Urinary bladder (tissue), 4 donors: ENCODE data around the gene DGCR2. TPM values are rescaled to one million over a fixed set of nuclear protein-coding genes. Genes with fewer than 3 reads are reported as not detected.
"Not testable (repeated sequence)": the region's sequence is repeated elsewhere in the genome, so short reads cannot be mapped to it uniquely, and the experiment has no call there.

ENCODE experiments used
- DNase-seq: peaks from one replicate; pipeline ENCODE4 v3.0.0-alpha.2; 2015; ENCODE audit errors: extremely low spot score
- H3K27ac ChIP-seq: one replicate; pipeline ENCODE4 v1.5.1; 2013; ENCODE audit warnings: low read depth, mild to moderate bottlenecking, moderate library complexity
- H3K36me3 ChIP-seq: one replicate; pipeline ENCODE4 v1.6.1; 2013; ENCODE audit warnings: mild to moderate bottlenecking, moderate library complexity; ENCODE audit not compliant: insufficient read depth
- H3K4me1 ChIP-seq: one replicate; pipeline ENCODE4 v1.6.1; 2013; ENCODE audit warnings: mild to moderate bottlenecking, moderate library complexity; ENCODE audit not compliant: insufficient read depth
- H3K4me3 ChIP-seq: one replicate; pipeline ENCODE4 v1.5.1; 2013; ENCODE audit warnings: low read depth, low read length
- WGBS: extraction: QIAGEN DNeasy Blood & Tissue Kit; methylation state at CpG from one replicate; pipeline ENCODE4 v1.1.7; 2013; 5-methylcytosine and 5-hydroxymethylcytosine counted together
- polyA plus RNA-seq: library from polyadenylated mRNA; stranded (reverse); fragments of 200-250 nt; gene quantifications from one replicate; pipeline ENCODE4 v1.2.3, GENCODE V29; 2013
- small RNA-seq: library from RNA; depleted of rRNA; stranded (forward); fragments of <200 nt; gene quantifications from one replicate; pipeline ENCODE3, GENCODE V24; 2014
- total RNA-seq: library from RNA; depleted of rRNA; stranded (reverse); fragments of >200 nt; gene quantifications from one replicate; pipeline ENCODE4 v1.2.3, GENCODE V29; 2014
- donor health status: healthy with polysubstance abuse.
- donor health status: healthy.

Gene DGCR2
- total and polyA plus RNA-seq, 2 donors, result 41.4 to 61.0 TPM

DNA sequence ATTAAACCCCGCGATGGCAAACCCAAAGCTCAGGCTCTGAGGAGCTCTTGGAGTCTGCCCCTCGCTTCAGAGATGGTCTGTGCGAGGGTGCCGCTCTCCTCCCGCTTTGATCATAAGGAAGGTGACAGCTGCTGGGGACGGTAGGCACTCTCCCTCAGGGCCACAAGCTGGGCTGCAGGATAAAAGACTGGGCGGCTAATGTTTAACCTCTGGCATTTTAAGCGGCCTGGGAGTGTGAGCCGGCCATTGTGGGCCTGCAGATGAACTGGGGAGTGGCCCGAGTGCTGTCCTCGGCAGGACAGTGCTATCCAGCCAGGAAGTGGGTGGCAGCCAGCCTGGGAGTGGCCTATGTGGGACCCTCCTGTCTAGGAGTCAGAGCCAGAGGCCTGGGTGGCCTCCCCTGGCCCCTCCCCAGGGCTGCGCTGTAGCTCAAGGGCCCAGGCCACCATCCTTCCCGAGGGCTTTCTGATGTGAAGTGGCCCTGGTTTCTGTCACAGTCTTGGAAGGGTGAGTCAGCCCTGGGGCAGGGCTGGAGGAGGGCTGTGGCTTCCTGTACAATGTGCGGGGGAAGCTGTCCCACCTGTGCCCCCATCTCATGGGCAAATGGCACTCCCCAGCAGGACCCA, 127.4 kb downstream of the DGCR2 start:
- 37% methylated on average over 15 of the region's 15 CpGs for WGBS
- Histone ChIP-seq H3K4me3 (no peak overlapping the region), H3K27ac (no peak overlapping the region), H3K4me1 (no peaks in the 10 kb centered on the region), H3K36me3 (no peaks in the 10 kb centered on the region)
- DNase-seq, result no peak

DNA sequence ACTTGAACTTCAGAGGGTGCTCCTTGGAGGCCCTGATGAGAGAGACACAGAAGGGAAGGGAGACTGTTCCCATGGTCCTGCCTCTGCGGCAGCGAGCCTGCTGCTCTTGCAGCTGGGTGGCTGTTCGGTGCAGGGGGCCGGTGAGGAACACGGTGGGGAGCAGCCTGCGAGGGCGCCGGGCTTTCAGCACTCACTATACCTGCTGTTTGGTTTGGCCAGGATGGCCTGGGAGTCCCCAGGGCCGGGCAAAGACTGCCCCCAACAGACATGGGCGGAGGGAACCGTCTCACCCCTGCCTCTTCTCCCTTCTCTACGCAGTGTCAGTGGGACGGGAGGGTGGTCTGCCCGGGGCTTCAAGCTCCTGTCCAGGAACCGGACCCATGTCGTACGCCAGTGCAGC, 128.2 kb downstream of the DGCR2 start:
- Histone ChIP-seq H3K4me1 (no peaks in the 10 kb centered on the region), H3K36me3 (no peaks in the 10 kb centered on the region), H3K4me3 (no peak overlapping the region), H3K27ac (no peak overlapping the region)
- WGBS, result 80% methylated on average over 17 of the region's 17 CpGs
- no peak for DNase-seq

DNA sequence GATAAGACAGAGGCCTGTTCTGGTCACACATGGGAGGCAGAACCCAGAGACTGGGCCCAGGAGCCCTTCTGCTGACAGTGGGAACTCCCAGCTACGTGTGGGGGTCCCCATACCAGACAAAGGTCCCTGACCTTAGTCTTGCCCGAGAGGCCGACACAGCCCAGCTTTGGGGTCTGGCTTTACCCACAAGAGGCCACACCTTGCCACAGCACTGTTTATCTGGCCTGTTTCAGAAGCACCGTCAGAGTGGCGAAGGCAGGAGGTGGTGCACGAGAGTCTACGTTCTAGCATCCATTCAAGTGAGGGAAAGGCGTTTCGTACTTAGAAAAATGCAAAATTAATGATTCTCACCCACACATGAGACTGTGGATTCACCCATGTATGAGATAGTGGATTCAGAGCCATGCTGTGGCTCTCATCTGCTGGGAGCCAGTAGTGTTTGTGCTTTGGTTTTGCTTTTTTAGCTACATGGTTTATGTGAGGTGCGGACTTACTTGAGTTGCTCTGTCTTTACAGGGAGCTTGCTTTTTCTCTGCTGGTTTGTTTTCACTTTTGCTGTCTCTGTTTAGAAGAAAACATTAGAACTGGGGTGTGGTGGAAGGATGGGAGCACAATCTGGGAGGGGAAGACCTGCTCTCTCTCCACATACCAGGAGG, 129.5 kb downstream of the DGCR2 start:
- WGBS, result 87% methylated on average over 10 of the region's 10 CpGs
- H3K4me3 ChIP-seq, result no peak overlapping the region
- H3K27ac ChIP-seq, result no peak overlapping the region
- H3K4me1 ChIP-seq, result no peaks in the 10 kb centered on the region
- H3K36me3 ChIP-seq, result no peaks in the 10 kb centered on the region
- DNase-seq, result no peak

DNA sequence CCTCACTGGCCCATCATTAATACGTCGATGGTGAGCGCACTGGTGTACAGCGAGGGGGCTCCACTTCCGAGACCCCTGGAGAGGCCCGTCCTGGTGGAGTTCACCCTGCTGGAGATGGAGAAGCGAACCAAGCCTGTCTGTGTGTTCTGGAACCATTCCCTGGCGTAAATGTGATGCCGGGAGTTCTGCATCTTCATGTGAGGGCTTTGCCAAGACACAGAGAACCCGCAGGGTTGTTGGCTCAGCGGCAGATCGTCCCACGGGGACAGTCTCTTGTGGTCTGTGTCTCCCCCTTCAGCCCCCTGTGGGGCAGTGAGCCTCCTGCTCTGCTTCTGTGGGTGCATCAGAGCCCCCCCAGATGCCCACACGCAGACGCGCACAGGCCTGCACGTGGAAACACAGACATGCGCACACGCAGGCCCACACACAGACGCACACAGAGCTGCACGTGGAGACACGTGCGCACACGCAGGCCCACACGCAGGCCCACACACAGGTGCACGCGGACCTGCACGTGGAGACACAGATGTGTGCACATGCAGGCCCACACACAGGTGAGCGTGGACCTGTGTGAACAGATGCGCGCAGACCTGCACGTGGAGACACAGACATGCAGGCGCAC, 130.3 kb downstream of the DGCR2 start:
- Histone ChIP-seq H3K4me3 (no peak overlapping the region), H3K27ac (no peak overlapping the region), H3K36me3 (no peaks in the 10 kb centered on the region), H3K4me1 (no peaks in the 10 kb centered on the region)
- 91% methylated on average over 33 of the region's 33 CpGs for WGBS
- DNase-seq, result no peak

DNA sequence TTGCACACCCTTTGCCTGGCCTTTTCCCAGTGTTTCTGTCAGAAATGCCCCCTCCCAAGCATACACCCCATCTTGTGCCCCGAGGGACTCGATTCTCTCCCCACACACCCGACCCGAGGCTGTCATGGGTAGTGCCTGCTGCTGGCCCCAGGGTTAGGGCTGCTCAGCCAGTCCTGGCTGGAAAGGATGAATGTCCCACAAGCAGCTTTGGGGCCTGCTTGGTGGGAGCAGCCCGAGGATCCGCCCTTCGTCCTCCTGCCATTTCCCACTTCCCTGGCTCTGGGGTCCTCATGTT, 131.1 kb downstream of the DGCR2 start:
- no peak overlapping the region for H3K4me3 ChIP-seq
- H3K27ac ChIP-seq, result no peak overlapping the region
- WGBS, result 88% methylated on average over 7 of the region's 7 CpGs
- no peaks in the 10 kb centered on the region for H3K4me1 ChIP-seq
- H3K36me3 ChIP-seq, result no peaks in the 10 kb centered on the region
- no peak for DNase-seq

DNA sequence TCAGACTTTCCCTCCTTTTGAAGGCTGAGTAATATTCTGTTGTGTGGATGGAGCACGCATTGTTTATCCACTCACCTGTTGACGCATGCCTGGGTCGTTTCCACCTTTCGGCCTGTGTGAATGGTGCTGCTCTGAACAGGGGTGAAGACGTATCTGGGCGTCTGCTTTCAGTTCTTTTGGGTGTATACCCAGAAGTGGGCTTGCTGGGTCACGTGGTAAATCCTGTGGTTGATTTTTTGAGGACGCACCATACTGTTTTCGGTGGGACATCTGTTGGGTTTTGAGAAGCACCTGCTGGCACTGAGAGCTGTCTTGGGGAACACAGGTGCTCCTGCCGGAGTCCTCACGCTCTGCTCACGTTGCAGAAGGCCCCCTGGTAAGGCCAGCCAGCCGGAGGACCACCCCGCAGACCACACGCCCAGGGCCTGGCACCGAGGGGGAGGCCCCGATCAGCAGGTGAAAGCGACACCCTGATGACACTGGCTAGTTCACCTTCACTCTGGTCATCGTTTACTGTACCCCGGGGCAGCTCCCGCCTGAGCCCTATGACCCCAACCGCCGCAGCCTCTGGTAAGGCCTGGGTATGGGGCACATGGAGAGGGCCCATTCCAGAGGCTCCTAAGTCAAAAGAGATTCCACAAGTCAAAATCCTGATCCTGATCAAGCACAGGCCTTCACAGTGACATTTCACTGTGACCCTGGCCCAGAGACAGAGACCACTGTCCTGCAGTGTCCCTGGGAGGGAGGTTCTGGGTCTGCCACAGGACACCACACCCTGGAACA, 131.7 kb downstream of the DGCR2 start:
- 91% methylated on average over 23 of the region's 23 CpGs for WGBS
- no peak overlapping the region for H3K4me3 ChIP-seq
- H3K4me1 ChIP-seq, result no peaks in the 10 kb centered on the region
- no peak overlapping the region for H3K27ac ChIP-seq
- DNase-seq, result no peak
- H3K36me3 ChIP-seq, result no peaks in the 10 kb centered on the region

DNA sequence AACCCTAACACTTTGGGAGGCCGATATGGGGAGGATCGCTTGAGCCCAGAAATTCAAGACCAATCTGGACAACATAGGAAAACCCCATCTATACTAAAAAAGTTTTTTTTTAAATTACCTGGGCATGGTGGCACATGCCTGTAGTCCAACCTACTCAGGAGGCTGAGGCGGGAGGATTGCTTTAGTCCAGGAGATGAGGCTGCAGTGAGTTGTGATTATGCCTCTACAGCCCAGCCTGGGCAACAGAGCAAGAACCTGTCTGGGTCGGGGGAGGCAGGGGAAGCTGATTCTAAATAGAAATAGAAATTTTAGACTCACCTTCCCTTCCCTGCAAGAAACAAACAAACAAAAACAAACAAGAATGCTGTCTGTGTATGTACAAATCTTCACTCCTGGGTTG, 133.3 kb downstream of the DGCR2 start:
- H3K36me3 ChIP-seq, result no peaks in the 10 kb centered on the region
- 94% methylated on average over 4 of the region's 4 CpGs for WGBS
- no peak overlapping the region for H3K27ac ChIP-seq
- no peaks in the 10 kb centered on the region for H3K4me1 ChIP-seq
- DNase-seq, result no peak
- no peak overlapping the region for H3K4me3 ChIP-seq

DNA sequence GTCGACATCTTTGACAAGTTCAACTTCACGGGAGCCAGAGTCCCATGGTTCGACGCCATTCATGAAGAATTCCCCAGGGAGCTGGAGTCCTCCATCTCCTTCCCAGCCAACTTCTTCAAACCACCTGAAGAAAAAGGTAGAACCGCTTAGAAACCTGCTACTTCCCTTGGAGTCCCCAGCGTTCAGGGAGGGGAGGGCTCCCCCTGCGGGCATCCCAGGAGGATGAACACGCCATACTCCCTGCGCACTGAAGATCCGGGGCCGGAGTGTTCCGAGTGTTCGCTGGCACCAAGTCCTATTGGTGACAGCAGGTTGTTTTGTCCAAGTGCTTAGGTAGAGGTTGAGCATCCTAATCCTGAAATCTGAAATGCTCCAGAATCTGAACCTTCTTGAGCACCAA, 134.4 kb downstream of the DGCR2 start:
- Histone ChIP-seq H3K4me1 (no peaks in the 10 kb centered on the region), H3K36me3 (no peaks in the 10 kb centered on the region), H3K27ac (no peak overlapping the region), H3K4me3 (no peak overlapping the region)
- DNase-seq, result no peak
- WGBS, result 33% methylated on average over 13 of the region's 13 CpGs

DNA sequence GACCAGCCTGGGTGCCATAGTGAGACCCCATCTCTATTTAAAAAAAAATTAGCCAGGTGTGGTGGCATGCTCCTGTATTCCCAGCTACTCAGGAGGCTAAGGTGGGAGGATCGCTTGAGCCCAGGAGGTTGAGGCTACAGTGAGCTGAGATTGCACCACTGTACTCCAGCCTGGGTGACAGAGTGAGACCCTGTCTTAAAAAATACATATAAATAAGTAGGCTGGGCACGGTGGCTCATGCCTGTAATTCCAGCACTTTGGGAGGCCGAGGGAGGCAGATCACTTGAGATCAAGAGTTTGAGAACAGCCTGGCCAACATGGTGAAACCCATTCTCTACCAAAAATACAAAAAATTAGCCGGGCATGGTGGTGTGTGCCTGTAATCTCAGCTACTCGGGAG, 135.1 kb downstream of the DGCR2 start:
- not testable (repeated sequence) for H3K36me3 ChIP-seq, H3K4me3 ChIP-seq, H3K4me1 ChIP-seq, DNase-seq, H3K27ac ChIP-seq
- 82% methylated on average over 5 of the region's 5 CpGs for WGBS

Small RNA genes within 50 kb of the gene (small RNA-seq; reads per million reads assigned to genes)
- gene RF00019, result not detected

Other genes with a start within 250 kb of the DGCR2 start
- gene DGCR6, start 216.1 kb downstream of the DGCR2 start, total RNA-seq, result 4.4 TPM
- 2.2 TPM for gene DGCR6, start 216.1 kb downstream of the DGCR2 start, polyA plus RNA-seq
- gene PRODH, start 186.1 kb downstream of the DGCR2 start, total RNA-seq, result 1.1 TPM
- 7.5 TPM for gene PRODH, start 186.1 kb downstream of the DGCR2 start, polyA plus RNA-seq
- not detected for gene TSSK2, start 8.9 kb upstream of the DGCR2 start, total RNA-seq
- gene TSSK2, start 8.9 kb upstream of the DGCR2 start, polyA plus RNA-seq, result 0.25 TPM
- 5.1 TPM for gene ESS2, start 22.2 kb upstream of the DGCR2 start, total RNA-seq
- 19.2 TPM for gene ESS2, start 22.2 kb upstream of the DGCR2 start, polyA plus RNA-seq
- gene GSC2, start 27.9 kb upstream of the DGCR2 start, total RNA-seq, result not detected
- gene GSC2, start 27.9 kb upstream of the DGCR2 start, polyA plus RNA-seq, result not detected
- gene SLC25A1, start 56.3 kb upstream of the DGCR2 start, total RNA-seq, result 24.6 TPM
- 65.0 TPM for gene SLC25A1, start 56.3 kb upstream of the DGCR2 start, polyA plus RNA-seq
- gene CLTCL1, start 169.3 kb upstream of the DGCR2 start, total RNA-seq, result 7.0 TPM
- 6.0 TPM for gene CLTCL1, start 169.3 kb upstream of the DGCR2 start, polyA plus RNA-seq